HCT116 (cell line): Measurements from ENCODE around the gene ALDOA. TPM values are rescaled to one million over a fixed set of nuclear protein-coding genes. Genes with fewer than 3 reads are reported as not detected.

ENCODE experiments used
- ATAC-seq: fragments of 200-7000 bp; cut with Tn5 transposase; 2 replicates; pipeline ENCODE4 v1.9.1; 2020; ENCODE audit warnings: mild to moderate bottlenecking, moderate library complexity
- BruUV-seq: library from RNA; stranded (reverse); fragments of 400-500 nt; replicated peaks from 2 replicates; lab custom pipeline; 2021; lab: Mats Ljungman, UMichigan
- CTCF ChIA-PET: fragments of 300-600 bp; sonication (Branson Sonifier 250); formaldehyde crosslinking; loops from one replicate; lab custom pipeline; 2021; ENCODE audit warnings: antibody characterized with exemption; lab: Charles Lee
- POLR2A ChIA-PET: fragments of 300-600, 350-600 bp; sonication (Branson Sonifier 250); formaldehyde crosslinking; loops from one replicate; lab custom pipeline; 2021; ENCODE audit warnings: antibody characterized with exemption; lab: Charles Lee
- RAD21 ChIA-PET, 2 experiments: fragments of 300-600 bp; sonication (Branson Sonifier 250); formaldehyde crosslinking; loops; one replicate each; lab custom pipeline; 2023; ENCODE audit warnings: low total read pairs in 2 of 2; ENCODE audit not compliant: uncharacterized antibody in 2 of 2, unreplicated experiment in 2 of 2, low non-redundant PET in 1 of 2; lab: Charles Lee
- DNase-seq: peaks from one replicate; pipeline ENCODE4 v3.0.0-alpha.2; 2010; ENCODE audit warnings: low read depth, low spot score
- H2AFZ ChIP-seq: fragments of 200-600 bp; shearing (Covaris generic), sonication (generic); 2 replicates; pipeline ENCODE4 v1.6.1; 2017; ENCODE audit warnings: low read depth, mixed run types, mixed read lengths, antibody characterized with exemption, low read length; ENCODE audit not compliant: poor library complexity, severe bottlenecking
- H3K27ac ChIP-seq: 2 replicates; pipeline ENCODE4 v1.5.1; 2012; ENCODE audit warnings: low read depth, low read length
- H3K27me3 ChIP-seq: fragments of 200-600 bp; sonication (generic); 2 replicates; pipeline ENCODE4 v1.6.1; 2016; ENCODE audit warnings: mixed run types, low read length, mixed read lengths; ENCODE audit not compliant: insufficient read depth
- H3K36me3 ChIP-seq, 2 experiments: fragments of 200-500 bp in 1 of 2; fragments of 200-600 bp in 1 of 2; sonication (Bioruptor generic) in 1 of 2; sonication (generic) in 1 of 2; 2 replicates each; pipeline versions ENCODE4 v1.5.1 to v1.6.1; 2014 to 2016; ENCODE audit warnings: low read length in 2 of 2, inconsistent platforms in 1 of 2, mixed read lengths in 1 of 2, mixed run types in 1 of 2; ENCODE audit not compliant: insufficient read depth in 2 of 2, control insufficient read depth in 1 of 2
- H3K4me1 ChIP-seq, 2 experiments: fragments of 200-600 bp in 1 of 2; sonication (generic) in 1 of 2; 2 replicates each; pipeline versions ENCODE4 v1.5.1 to v1.6.1; 2012 to 2017; ENCODE audit warnings: low read length in 2 of 2, inconsistent platforms in 1 of 2, mild to moderate bottlenecking in 1 of 2, mixed read lengths in 1 of 2, mixed run types in 1 of 2, moderate library complexity in 1 of 2; ENCODE audit not compliant: insufficient read depth in 2 of 2, control insufficient read depth in 1 of 2
- H3K4me2 ChIP-seq: fragments of 200-600 bp; sonication (generic); 2 replicates; pipeline ENCODE4 v1.6.1; 2017; ENCODE audit warnings: mixed run types, low read length, mixed read lengths
- H3K4me3 ChIP-seq, 2 experiments: fragments of 200-600 bp in 1 of 2; sonication (generic) in 1 of 2; replicated peaks in 1 of 2; 2 replicates each; pipeline ENCODE4 v1.5.1; 2011 to 2016; ENCODE audit warnings: low read length in 2 of 2, control low read depth in 1 of 2, low read depth in 1 of 2, mild to moderate bottlenecking in 1 of 2, mixed read lengths in 1 of 2, mixed run types in 1 of 2
- H3K79me2 ChIP-seq: fragments of 200-600 bp; sonication (generic); 2 replicates; pipeline ENCODE4 v1.6.1; 2017; ENCODE audit warnings: mild to moderate bottlenecking, mixed run types, low read length, moderate library complexity, mixed read lengths; ENCODE audit not compliant: insufficient read depth
- H3K9ac ChIP-seq: fragments of 200-600 bp; sonication (generic); 2 replicates; pipeline ENCODE4 v1.6.1; 2016; ENCODE audit warnings: low read length, mixed read lengths
- H3K9me2 ChIP-seq: fragments of 200-600 bp; sonication (generic), shearing (Covaris generic); 2 replicates; pipeline ENCODE4 v1.6.1; 2017; ENCODE audit warnings: mixed run types, mild to moderate bottlenecking, moderate library complexity; ENCODE audit not compliant: insufficient read depth
- H3K9me3 ChIP-seq, 2 experiments: fragments of 200-500 bp in 1 of 2; fragments of 200-600 bp in 1 of 2; sonication (Bioruptor generic) in 1 of 2; sonication (generic) in 1 of 2; 2 replicates each; pipeline ENCODE4 v1.6.1; 2014 to 2017; ENCODE audit warnings: low read length in 2 of 2, mixed read lengths in 2 of 2, inconsistent platforms in 1 of 2, low read depth in 1 of 2, mild to moderate bottlenecking in 1 of 2, mixed run types in 1 of 2, moderate library complexity in 1 of 2; ENCODE audit not compliant: control insufficient read depth in 1 of 2, insufficient read depth in 1 of 2
- H4K20me1 ChIP-seq: fragments of 200-600 bp; sonication (generic), shearing (Covaris generic); 2 replicates; pipeline ENCODE4 v1.6.1; 2017; ENCODE audit warnings: mixed run types, mild to moderate bottlenecking, moderate library complexity; ENCODE audit not compliant: insufficient read depth
- ATF3 ChIP-seq: IDR thresholded peaks from 2 replicates; pipeline ENCODE4 v1.6.1; 2012
- CBX3 ChIP-seq: IDR thresholded peaks from 2 replicates; pipeline ENCODE4 v1.6.1; 2012; ENCODE audit warnings: low read depth
- CEBPB ChIP-seq: IDR thresholded peaks from 2 replicates; pipeline ENCODE4 v1.6.1; 2012; ENCODE audit warnings: low read depth
- EGR1 ChIP-seq: IDR thresholded peaks from 2 replicates; pipeline ENCODE4 v1.6.1; 2012; ENCODE audit warnings: low read depth
- ELF1 ChIP-seq: IDR thresholded peaks from 2 replicates; pipeline ENCODE4 v1.6.1; 2012; ENCODE audit warnings: low read depth, borderline replicate concordance
- EZH2phosphoT487 ChIP-seq: fragments of 200-600 bp; IDR thresholded peaks from 2 replicates; pipeline ENCODE4 v1.6.1; 2018; ENCODE audit warnings: antibody characterized with exemption, borderline replicate concordance
- FOSL1 ChIP-seq: IDR thresholded peaks from 2 replicates; pipeline ENCODE4 v1.6.1; 2012; ENCODE audit warnings: low read depth
- JUND ChIP-seq: IDR thresholded peaks from 2 replicates; pipeline ENCODE4 v1.6.1; 2012
- POLR2A ChIP-seq: IDR thresholded peaks from 2 replicates; pipeline ENCODE4 v1.7.0; 2011; ENCODE audit warnings: borderline replicate concordance; ENCODE audit not compliant: insufficient read depth, insufficient read length; ENCODE audit errors: extremely low read depth
- POLR2AphosphoS5 ChIP-seq: IDR thresholded peaks from 2 replicates; pipeline ENCODE4 v1.6.1; 2011; ENCODE audit warnings: mild to moderate bottlenecking, low read depth, low read length, moderate library complexity
- RAD21 ChIP-seq: IDR thresholded peaks from 2 replicates; pipeline ENCODE4 v1.6.1; 2012; ENCODE audit warnings: low read depth, mild to moderate bottlenecking
- REST ChIP-seq: IDR thresholded peaks from 2 replicates; pipeline ENCODE4 v1.6.1; 2012; ENCODE audit warnings: low read depth
- SIN3A ChIP-seq: IDR thresholded peaks from 2 replicates; pipeline ENCODE4 v1.6.1; 2012; ENCODE audit warnings: low read depth
- SP1 ChIP-seq: IDR thresholded peaks from 2 replicates; pipeline ENCODE4 v1.6.1; 2012; ENCODE audit warnings: low read depth
- SRF ChIP-seq: IDR thresholded peaks from 2 replicates; pipeline ENCODE4 v1.6.1; 2012; ENCODE audit warnings: low read depth
- TCF7L2 ChIP-seq: IDR thresholded peaks from 2 replicates; pipeline ENCODE4 v1.7.0; 2011; ENCODE audit warnings: borderline replicate concordance, inconsistent platforms; ENCODE audit not compliant: insufficient read depth, insufficient read length; ENCODE audit errors: extremely low read depth
- ZBTB33 ChIP-seq: IDR thresholded peaks from 2 replicates; pipeline ENCODE4 v1.6.1; 2011; ENCODE audit warnings: mild to moderate bottlenecking, low read length, moderate library complexity; ENCODE audit not compliant: insufficient replicate concordance; ENCODE audit errors: extremely low read depth
- ZFX ChIP-seq: fragments of 450-650 bp; IDR thresholded peaks from 2 replicates; pipeline ENCODE4 v1.6.1; 2017
- ZNF274 ChIP-seq: fragments of 200-500 bp; sonication (Bioruptor generic); IDR thresholded peaks from 2 replicates; pipeline ENCODE4 v1.6.1; 2014; ENCODE audit warnings: mild to moderate bottlenecking, low read depth, low read length, inconsistent platforms
- intact Hi-C: fragments of 100-400 bp; cut with micrococcal nuclease; formaldehyde crosslinking; loops from 2 replicates; pipeline ENCODE4 v1.10.0; 2022
- total RNA-seq: library from RNA; stranded (reverse); gene quantifications from one replicate; pipeline ENCODE4 v1.2.1, GENCODE V29; 2021; ENCODE audit not compliant: unreplicated experiment
- TF ChIP-seq, protein P1 (sequence below), 3 experiments: fragments of 200-600 bp in 1 of 3; sonication (generic) in 1 of 3; IDR thresholded peaks in 2 of 3; conservative IDR thresholded peaks in 1 of 3; 2 replicates each; pipeline ENCODE4 v1.5.1; 2012 to 2017; ENCODE audit warnings: low read depth in 2 of 3, low read length in 2 of 3, antibody characterized with exemption in 1 of 3, borderline replicate concordance in 1 of 3, control low read depth in 1 of 3, mild to moderate bottlenecking in 1 of 3, mixed read lengths in 1 of 3, mixed run types in 1 of 3, moderate library complexity in 1 of 3; ENCODE audit not compliant: insufficient read depth in 1 of 3

Gene ALDOA
- total RNA-seq, 1 experiment from 2014 or later = 2,423 TPM

DNA sequence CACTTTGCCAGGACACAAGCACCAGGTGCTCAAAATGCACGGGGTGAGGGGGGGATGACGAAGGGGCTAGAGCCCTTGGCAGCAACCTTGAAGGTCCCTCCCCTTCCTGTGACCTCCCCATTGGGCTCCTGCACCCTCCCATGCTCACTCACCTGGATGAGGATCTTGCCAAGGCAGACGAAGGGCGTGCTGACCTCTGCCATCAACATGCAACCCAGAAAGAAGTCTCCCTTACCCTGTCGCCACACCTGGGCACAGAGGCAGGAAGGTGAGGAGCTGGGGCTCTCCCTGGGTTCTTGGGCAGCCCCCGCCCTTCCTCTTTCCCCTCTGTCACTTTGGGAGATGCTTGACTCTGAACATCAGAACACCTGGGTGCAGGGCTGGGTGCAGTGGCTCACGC, 40.0 kb upstream of the ALDOA start:
- no peak for TF ChIP-seq ELF1
- TF ChIP-seq, protein P1, sequence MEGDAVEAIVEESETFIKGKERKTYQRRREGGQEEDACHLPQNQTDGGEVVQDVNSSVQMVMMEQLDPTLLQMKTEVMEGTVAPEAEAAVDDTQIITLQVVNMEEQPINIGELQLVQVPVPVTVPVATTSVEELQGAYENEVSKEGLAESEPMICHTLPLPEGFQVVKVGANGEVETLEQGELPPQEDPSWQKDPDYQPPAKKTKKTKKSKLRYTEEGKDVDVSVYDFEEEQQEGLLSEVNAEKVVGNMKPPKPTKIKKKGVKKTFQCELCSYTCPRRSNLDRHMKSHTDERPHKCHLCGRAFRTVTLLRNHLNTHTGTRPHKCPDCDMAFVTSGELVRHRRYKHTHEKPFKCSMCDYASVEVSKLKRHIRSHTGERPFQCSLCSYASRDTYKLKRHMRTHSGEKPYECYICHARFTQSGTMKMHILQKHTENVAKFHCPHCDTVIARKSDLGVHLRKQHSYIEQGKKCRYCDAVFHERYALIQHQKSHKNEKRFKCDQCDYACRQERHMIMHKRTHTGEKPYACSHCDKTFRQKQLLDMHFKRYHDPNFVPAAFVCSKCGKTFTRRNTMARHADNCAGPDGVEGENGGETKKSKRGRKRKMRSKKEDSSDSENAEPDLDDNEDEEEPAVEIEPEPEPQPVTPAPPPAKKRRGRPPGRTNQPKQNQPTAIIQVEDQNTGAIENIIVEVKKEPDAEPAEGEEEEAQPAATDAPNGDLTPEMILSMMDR (IDR thresholded peaks at IDR 0.05 in 2 of 3, conservative IDR thresholded peaks at IDR 0.05 in 1 of 3; ENCODE audit: borderline replicate concordance in 1 of 3, insufficient read depth in 1 of 3, low read depth in 2 of 3, low read length in 2 of 3) = no peak
- no peak for TF ChIP-seq FOSL1
- no peak for TF ChIP-seq CBX3
- no peak for TF ChIP-seq ZBTB33
- TF ChIP-seq SP1 = no peak
- TF ChIP-seq TCF7L2 = no peak
- TF ChIP-seq ZNF274 = no peak
- TF ChIP-seq SRF = no peak
- no peak for TF ChIP-seq ZFX
- TF ChIP-seq RAD21 = no peak
- TF ChIP-seq REST = no peak
- TF ChIP-seq EGR1 = no peak
- no peak for TF ChIP-seq CEBPB
- no peak for TF ChIP-seq SIN3A
- no peak for TF ChIP-seq POLR2AphosphoS5
- no peak for TF ChIP-seq JUND
- TF ChIP-seq POLR2A = no peak
- TF ChIP-seq ATF3 = no peak
- TF ChIP-seq EZH2phosphoT487 = no peak
- H4K20me1 ChIP-seq = no peaks in the 10 kb centered on the region
- H3K79me2 ChIP-seq = no peaks in the 10 kb centered on the region
- no peak for ATAC-seq
- no peak overlapping the region for H3K4me3 ChIP-seq
- no peaks in the 10 kb centered on the region for H3K36me3 ChIP-seq
- ChIA-PET CTCF (no interaction called here), POLR2A (no interaction called here), RAD21 (no interaction called here)
- no peak overlapping the region for H2AFZ ChIP-seq
- H3K9me2 ChIP-seq = no peaks in the 10 kb centered on the region
- DNase-seq = no peak
- no peak overlapping the region for H3K27ac ChIP-seq
- H3K4me1 ChIP-seq = peaks cover 0 to 12% of the 10 kb centered on the region in 2 experiments; a peak in 2 of 4 replicates
- no peak overlapping the region for H3K4me2 ChIP-seq
- no TSS peak for BruUV-seq
- H3K9me3 ChIP-seq = no peaks in the 10 kb centered on the region
- intact Hi-C loops = loop anchor here (10.0 kb wide), 1 partner anchor 911 kb away; no protein-coding TSS in a partner anchor
- H3K27me3 ChIP-seq = no peaks in the 10 kb centered on the region
- H3K9ac ChIP-seq = no peak overlapping the region
